ENCODE data around the gene CLDN18. TPM values are rescaled to one million over a fixed set of nuclear protein-coding genes. Genes with fewer than 3 reads are reported as not detected.

The CLDN18 gene
- total and polyA plus RNA-seq, 2 donors (not counting 3 experiments of a cell fraction or from before 2014, with no cell fraction given): not detected

- Histone ChIP-seq H3K27me3 (ENCODE audit: control insufficient read depth in 2 of 2, insufficient read depth in 2 of 2, low read length in 2 of 2) (no peaks in the 10 kb centered on the region), H3K4me1 (ENCODE audit: control insufficient read depth, extremely low read depth, insufficient read depth, low read length) (no peaks in the 10 kb centered on the region), H3K79me2 (ENCODE audit: control insufficient read depth, insufficient read depth, low read length) (no peaks in the 10 kb centered on the region), H3K36me3 (ENCODE audit: control insufficient read depth in 2 of 2, extremely low read depth in 1 of 2, insufficient read depth in 2 of 2, low read length in 2 of 2) (no peaks in the 10 kb centered on the region), H3K4me2 (ENCODE audit: insufficient read depth, low read length) (no peak overlapping the region), H3K9me3 (replicated peaks; ENCODE audit: control insufficient read depth, insufficient read depth, low read length) (no peaks in the 10 kb centered on the region), H2AFZ (ENCODE audit: low read depth, low read length) (no peak overlapping the region), H4K20me1 (replicated peaks; ENCODE audit: control insufficient read depth, extremely low read depth, insufficient read depth, low read length) (no peaks in the 10 kb centered on the region), H3K9ac (replicated peaks; ENCODE audit: extremely low read depth, insufficient read depth, low read length) (no peak overlapping the region), H3K27ac (ENCODE audit: insufficient read depth, low read depth, low read length) (no peak overlapping the region), H3K9me1 (replicated peaks; ENCODE audit: control insufficient read depth, extremely low read depth, insufficient read depth, low read length) (no peaks in the 10 kb centered on the region), H3K4me3 (replicated peaks in 1 of 3; ENCODE audit: insufficient read depth in 1 of 3, low read depth in 1 of 3, low read length in 3 of 3) (no peak overlapping the region)
- POLR2A ChIA-PET: no interaction called here
- dilution Hi-C loops (cut with MboI; ENCODE audit: extremely low pct_ligation_motif_present, low sequenced_read_pairs): no loop called here
- CTCF ChIA-PET: interaction anchor here (1.1 kb wide), 1 partner anchor 11 kb away, joined by 3 read pairs; no protein-coding TSS in a partner anchor
- FAIRE-seq: no peak
- no TSS peak for BruUV-seq (replicated peaks)
- intact Hi-C loops (cut with micrococcal nuclease): no loop called here
- no peak for TF ChIP-seq MYC (IDR thresholded peaks at IDR 0.05; ENCODE audit: low read depth, low read length)
- TF ChIP-seq CTCF (IDR thresholded peaks at IDR 0.05; ENCODE audit: extremely low read depth in 1 of 2, insufficient read depth in 1 of 2, low read depth in 1 of 2, low read length in 2 of 2): no peak
- TF ChIP-seq FOS (IDR thresholded peaks at IDR 0.05; ENCODE audit: borderline replicate concordance, insufficient read depth, low read length): no peak
- no peak for TF ChIP-seq EZH2 (IDR thresholded peaks at IDR 0.05; ENCODE audit: borderline replicate concordance, low read depth, low read length, severe bottlenecking)
- no peak for TF ChIP-seq GATA2 (IDR thresholded peaks at IDR 0.05; ENCODE audit: insufficient read depth, insufficient read length, low read depth, low read length)
- TF ChIP-seq MAX (IDR thresholded peaks at IDR 0.05; ENCODE audit: insufficient read depth, insufficient read length): no peak
- no peak for TF ChIP-seq POLR2AphosphoS5 (IDR thresholded peaks at IDR 0.05; ENCODE audit: insufficient read depth, low read depth, low read length)
- no peak for TF ChIP-seq JUN (IDR thresholded peaks at IDR 0.05; ENCODE audit: borderline replicate concordance, insufficient read depth, insufficient read length, low read depth)
- TF ChIP-seq POLR2A (IDR thresholded peaks at IDR 0.05; ENCODE audit: low read depth, low read length): no peak
- DNase-seq (ENCODE audit: low read depth, low spot score): no peak
Measured at GRCh38 chr3:138047596-138048158, 37.7 kb downstream of the CLDN18 start.
